Nephron (organoid): ENCODE data around the gene PLEKHH1.

Experiments used
- H3K27ac Mint-ChIP-seq, 3 experiments: 2 replicates each; pipeline ENCODE4 v1.8.0; 2020; ENCODE audit warnings: mixed read lengths in 3 of 3, mild to moderate bottlenecking in 2 of 3, moderate library complexity in 1 of 3
- H3K27me3 Mint-ChIP-seq: 2 replicates; pipeline ENCODE4 v1.8.0; 2021; ENCODE audit warnings: low read depth, mild to moderate bottlenecking, moderate library complexity, mixed read lengths
- H3K36me3 Mint-ChIP-seq: 2 replicates; pipeline ENCODE4 v1.8.0; 2020; ENCODE audit warnings: low read depth, mixed read lengths
- H3K4me1 Mint-ChIP-seq: 2 replicates; pipeline ENCODE4 v1.8.0; 2020; ENCODE audit warnings: mixed read lengths
- H3K4me3 Mint-ChIP-seq, 3 experiments: 2 replicates each; pipeline ENCODE4 v1.8.0; 2020; ENCODE audit warnings: mild to moderate bottlenecking in 3 of 3, mixed read lengths in 3 of 3, moderate library complexity in 2 of 3
- H3K9me3 Mint-ChIP-seq: 2 replicates; pipeline ENCODE4 v1.8.0; 2020; ENCODE audit warnings: mixed read lengths
- TF ChIP-seq, protein P1 (sequence below), 3 experiments: fragments of 200-600 bp; sonication (generic); IDR thresholded peaks; one replicate each; pipeline ENCODE4 v1.5.0; 2021; ENCODE audit warnings: antibody characterized with exemption in 3 of 3; ENCODE audit not compliant: unreplicated experiment in 3 of 3

Gene PLEKHH1

DNA sequence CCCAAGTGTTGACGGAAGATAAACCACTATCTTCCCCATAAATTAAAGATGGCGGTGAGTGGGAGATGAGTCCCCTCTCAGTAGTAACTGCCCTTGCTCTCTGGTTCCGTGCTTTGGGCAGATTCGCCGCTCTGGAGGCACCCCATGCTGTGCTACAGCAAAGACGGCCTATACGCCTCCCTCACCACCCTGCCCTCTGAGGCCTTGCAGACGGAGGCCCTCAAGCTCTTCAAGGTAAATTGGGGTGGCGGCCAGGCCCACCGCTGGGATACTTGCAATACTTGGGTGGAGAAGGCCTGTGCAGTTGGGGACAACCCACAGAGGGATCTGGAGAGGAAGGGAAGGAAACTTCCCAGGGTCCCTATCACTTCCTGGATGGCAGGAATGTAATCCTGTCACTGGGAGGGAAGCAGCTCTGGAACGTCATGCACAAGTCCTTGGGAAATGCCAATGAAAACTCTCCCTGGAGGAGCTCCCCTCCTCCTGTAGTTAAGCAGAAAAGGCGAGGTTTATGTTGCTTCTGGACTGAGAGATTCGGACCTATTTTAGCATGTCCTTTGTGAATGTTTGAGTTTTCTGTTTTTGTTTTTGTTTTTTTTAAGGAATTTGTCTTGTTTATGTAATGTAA lies 44.2 kb downstream of the PLEKHH1 start:
- peaks cover 3% of the 10 kb centered on the region for H3K27me3 Mint-ChIP-seq
- no peaks in the 10 kb centered on the region for H3K4me1 Mint-ChIP-seq
- TF ChIP-seq, protein P1, sequence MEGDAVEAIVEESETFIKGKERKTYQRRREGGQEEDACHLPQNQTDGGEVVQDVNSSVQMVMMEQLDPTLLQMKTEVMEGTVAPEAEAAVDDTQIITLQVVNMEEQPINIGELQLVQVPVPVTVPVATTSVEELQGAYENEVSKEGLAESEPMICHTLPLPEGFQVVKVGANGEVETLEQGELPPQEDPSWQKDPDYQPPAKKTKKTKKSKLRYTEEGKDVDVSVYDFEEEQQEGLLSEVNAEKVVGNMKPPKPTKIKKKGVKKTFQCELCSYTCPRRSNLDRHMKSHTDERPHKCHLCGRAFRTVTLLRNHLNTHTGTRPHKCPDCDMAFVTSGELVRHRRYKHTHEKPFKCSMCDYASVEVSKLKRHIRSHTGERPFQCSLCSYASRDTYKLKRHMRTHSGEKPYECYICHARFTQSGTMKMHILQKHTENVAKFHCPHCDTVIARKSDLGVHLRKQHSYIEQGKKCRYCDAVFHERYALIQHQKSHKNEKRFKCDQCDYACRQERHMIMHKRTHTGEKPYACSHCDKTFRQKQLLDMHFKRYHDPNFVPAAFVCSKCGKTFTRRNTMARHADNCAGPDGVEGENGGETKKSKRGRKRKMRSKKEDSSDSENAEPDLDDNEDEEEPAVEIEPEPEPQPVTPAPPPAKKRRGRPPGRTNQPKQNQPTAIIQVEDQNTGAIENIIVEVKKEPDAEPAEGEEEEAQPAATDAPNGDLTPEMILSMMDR (IDR thresholded peaks at IDR 0.05; ENCODE audit: unreplicated experiment in 3 of 3): no peak
- peak overlapping the region; percentile 81 to 94 (median 83) for H3K27ac Mint-ChIP-seq
- H3K36me3 Mint-ChIP-seq: peaks cover 3% of the 10 kb centered on the region
- no peak overlapping the region for H3K4me3 Mint-ChIP-seq
- H3K9me3 Mint-ChIP-seq: no peaks in the 10 kb centered on the region

DNA sequence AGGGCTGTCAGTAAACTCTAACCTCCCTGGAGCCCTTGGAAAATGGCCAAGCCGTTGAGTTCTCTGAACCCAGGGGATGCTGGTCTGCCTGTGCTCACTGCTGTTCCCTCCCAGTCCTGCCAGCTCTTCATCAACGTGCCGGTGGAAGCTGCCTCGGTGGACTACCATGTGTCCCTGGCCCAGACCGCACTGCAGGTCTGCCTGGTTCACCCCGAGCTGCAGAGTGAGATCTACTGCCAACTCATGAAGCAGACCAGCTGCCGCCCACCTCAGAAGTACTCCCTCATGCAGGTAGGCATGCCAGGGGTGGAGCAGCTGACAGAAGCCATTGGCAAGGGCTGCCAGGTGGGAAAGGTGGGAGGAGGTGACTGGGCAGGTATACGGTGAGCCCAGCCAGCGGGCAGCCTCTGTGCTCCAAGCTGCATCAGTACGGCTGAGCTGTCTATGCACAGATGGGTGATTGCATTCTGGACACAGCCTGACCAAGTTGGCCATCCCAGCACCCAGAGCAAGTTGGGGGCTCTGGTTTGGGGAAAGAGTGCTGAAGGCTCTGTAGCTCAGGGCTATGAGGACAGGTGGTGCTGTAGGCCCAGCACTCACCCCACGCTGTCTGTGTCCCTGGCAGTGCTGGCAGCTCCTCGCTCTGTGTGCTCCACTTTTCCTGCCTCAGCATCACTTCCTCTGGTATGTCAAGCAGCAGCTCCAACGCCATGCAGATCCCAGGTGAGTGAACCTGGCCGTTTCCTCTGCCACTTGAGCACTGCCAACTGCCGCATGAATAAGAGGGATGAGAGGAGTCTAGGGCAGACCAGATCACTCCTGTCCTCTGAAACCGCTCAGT lies 45.0 kb downstream of the PLEKHH1 start:
- Mint-ChIP-seq H3K4me3 (no peak overlapping the region), H3K36me3 (peaks cover 3% of the 10 kb centered on the region), H3K27ac (no peak overlapping the region), H3K27me3 (peaks cover 3% of the 10 kb centered on the region), H3K4me1 (no peaks in the 10 kb centered on the region), H3K9me3 (no peaks in the 10 kb centered on the region)
- TF ChIP-seq, protein P1 (IDR thresholded peaks at IDR 0.05; ENCODE audit: unreplicated experiment in 3 of 3): no peak

DNA sequence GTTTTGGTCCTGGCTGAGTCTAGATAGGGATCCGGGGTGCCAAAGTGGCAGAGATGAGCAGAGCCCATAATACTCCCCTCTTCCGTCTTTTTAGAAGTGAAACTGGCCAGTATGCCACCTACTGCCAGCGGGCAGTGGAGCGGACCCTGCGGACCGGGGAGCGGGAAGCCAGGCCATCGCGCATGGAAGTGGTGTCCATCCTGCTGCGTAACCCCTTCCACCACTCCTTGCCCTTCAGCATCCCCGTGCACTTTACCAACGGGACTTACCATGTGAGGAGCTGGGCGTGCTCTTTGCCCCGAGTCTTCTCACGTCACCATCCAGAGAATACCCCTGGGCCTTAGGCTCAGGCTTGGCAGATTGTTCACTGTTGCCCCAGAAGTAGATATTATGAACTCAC lies 46.0 kb downstream of the PLEKHH1 start:
- Mint-ChIP-seq H3K9me3 (no peaks in the 10 kb centered on the region), H3K27me3 (peaks cover 3% of the 10 kb centered on the region), H3K27ac (no peak overlapping the region), H3K4me1 (no peaks in the 10 kb centered on the region), H3K4me3 (no peak overlapping the region), H3K36me3 (peaks cover 3% of the 10 kb centered on the region)
- TF ChIP-seq, protein P1 (IDR thresholded peaks at IDR 0.05; ENCODE audit: unreplicated experiment in 3 of 3): no peak

DNA sequence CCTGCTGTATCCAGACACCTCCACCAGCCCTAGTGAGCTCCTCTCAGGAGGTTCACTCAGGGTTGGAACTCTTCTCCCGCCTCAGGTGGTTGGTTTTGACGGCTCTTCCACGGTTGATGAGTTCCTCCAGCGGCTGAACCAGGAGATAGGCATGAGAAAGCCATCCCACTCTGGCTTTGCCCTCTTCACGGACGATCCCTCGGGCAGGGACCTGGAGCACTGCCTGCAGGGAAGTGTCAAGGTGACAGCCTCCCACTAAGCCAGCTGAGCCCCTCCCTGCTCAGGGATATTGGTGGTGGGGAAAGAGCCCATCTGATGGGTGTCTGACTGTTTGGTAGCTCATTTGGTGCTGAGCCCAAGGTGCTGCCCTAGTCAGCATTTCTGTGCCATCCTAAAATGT lies 46.5 kb downstream of the PLEKHH1 start:
- peaks cover 3% of the 10 kb centered on the region for H3K27me3 Mint-ChIP-seq
- no peak overlapping the region for H3K27ac Mint-ChIP-seq
- no peak overlapping the region for H3K4me3 Mint-ChIP-seq
- TF ChIP-seq, protein P1 (IDR thresholded peaks at IDR 0.05; ENCODE audit: unreplicated experiment in 3 of 3): no peak
- peaks cover 3% of the 10 kb centered on the region for H3K36me3 Mint-ChIP-seq
- H3K4me1 Mint-ChIP-seq: no peaks in the 10 kb centered on the region
- H3K9me3 Mint-ChIP-seq: no peaks in the 10 kb centered on the region

DNA sequence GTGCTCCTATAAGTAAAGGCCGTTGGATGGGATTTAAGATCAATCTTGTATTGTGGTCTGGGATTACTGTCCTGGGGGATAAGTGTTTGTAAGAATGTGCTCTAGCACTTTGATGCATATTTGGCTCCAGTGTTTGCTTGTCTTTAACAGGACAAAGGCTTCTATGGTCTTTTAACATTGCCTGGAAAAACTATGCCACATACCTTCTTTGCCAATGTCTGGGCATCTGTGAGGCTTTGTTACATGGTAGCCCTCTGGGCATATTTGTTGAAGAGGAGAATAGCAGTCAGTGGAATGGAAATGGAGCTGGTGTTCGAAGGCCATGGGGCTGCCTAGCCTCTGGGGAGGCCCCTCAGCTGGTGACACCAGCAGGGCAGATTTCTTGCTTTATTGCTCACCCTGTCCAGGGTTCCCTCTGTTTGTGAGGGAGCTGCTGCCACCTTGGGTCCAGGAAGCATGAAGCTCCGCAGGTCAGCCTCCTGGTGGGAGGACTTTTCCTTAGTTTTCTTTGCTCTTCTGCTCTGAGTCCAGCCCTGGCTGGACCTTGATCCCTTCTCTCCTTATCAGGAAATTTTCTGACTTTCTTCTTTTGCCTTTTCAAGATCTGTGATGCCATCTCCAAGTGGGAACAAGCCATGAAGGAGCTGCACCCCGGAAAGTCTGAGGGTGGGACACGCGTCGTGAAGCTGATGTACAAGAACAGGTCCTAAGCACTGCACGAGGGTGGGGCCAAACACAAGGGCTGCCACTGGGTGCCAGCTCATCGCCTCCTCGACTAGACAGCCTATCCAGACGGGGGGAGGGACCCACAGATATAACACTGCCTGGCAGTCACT lies 47.5 kb downstream of the PLEKHH1 start:
- TF ChIP-seq, protein P1 (IDR thresholded peaks at IDR 0.05; ENCODE audit: unreplicated experiment in 3 of 3): no peak
- H3K9me3 Mint-ChIP-seq: no peaks in the 10 kb centered on the region
- H3K4me1 Mint-ChIP-seq: no peaks in the 10 kb centered on the region
- H3K27ac Mint-ChIP-seq: peak overlapping the region in 1 of 3 experiments; percentile 28
- H3K36me3 Mint-ChIP-seq: peaks cover 3% of the 10 kb centered on the region
- no peak overlapping the region for H3K4me3 Mint-ChIP-seq
- H3K27me3 Mint-ChIP-seq: peaks cover 3% of the 10 kb centered on the region
